ENCODE data around the gene PPM1L.
"Not testable (repeated sequence)": the region's sequence is repeated elsewhere in the genome, so short reads cannot be mapped to it uniquely, and the experiment has no call there.

PPM1L gene

DNA sequence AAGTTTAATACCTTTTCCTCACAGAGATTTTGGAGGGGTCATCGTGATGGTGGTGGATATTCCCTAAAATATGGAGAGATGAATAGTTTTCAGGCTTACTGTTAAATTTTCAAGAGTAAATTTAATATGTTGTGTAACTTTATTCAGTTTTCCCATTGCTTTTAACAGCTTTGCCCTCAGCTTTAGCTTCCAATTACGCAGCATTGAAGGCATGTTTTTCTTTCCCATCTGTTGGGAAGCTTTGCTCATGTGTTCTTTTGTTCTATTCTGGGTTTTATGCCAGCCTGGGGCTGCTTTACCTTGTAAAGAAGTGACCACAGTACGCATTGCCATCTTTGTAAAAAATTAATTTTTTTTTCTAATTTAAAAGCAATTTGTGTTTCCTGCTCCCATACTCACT lies 197.7 kb downstream of the PPM1L start:
- Histone ChIP-seq H3K27ac (no peak overlapping the region), H3K4me3 (no peak overlapping the region)

DNA sequence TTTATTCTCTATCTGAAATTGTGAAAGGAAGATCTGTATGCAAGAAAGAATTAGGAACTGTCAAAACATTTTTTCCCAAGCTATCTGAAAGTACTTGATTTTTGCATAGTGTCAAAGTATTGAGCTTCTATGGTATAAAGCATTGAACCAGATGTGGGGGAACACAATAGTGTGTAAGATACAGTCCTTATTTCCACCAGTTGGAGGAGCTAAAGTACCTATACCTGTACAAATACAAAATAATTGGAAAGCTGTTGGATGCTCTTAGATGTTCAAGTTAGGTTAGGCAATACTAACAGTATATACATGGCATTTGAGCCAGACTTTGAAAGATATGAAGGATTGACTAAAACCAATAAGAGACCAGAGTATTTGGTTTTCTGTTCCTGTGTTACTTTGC lies 200.8 kb downstream of the PPM1L start:
- no peak overlapping the region for H3K27ac ChIP-seq
- H3K4me3 ChIP-seq: no peak overlapping the region

DNA sequence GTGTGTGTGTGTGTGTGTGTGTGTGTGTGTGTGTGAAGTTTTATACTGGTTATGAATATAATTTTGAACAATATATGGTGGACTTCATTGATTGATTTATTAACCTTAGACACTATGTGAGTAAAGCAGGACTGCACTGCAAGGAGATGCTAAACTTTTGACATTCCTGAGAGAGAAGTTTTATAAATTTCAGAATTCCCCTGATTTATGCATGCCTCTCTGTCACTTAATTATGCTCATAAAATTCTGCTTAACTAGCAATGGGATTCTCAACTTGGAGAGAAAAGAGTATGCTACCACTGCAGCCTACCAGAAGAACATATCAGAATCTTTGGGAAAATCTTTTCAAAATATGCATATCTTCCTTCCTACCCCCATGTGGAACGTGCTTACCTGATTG lies 204.5 kb downstream of the PPM1L start:
- H3K27ac ChIP-seq: no peak overlapping the region
- H3K4me3 ChIP-seq: no peak overlapping the region

DNA sequence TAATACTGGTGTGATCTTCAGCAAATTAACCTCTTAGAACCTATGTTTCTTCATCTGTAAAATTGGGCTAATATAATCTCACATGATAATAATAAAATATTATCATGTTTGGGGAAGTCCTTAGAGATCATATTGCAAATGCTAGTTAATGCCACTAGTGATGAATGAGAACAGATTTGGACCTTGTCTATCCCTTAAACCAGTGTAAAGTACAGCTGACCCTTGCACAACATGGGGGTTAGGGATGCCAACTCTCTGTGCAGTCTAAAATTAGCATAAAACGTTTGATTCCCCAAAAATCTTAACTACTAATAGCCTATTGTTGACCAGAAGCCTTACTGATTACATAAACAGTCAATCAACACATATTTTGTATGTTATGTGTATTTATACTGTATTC lies 207.9 kb downstream of the PPM1L start:
- no peak overlapping the region for H3K4me3 ChIP-seq
- no peak overlapping the region for H3K27ac ChIP-seq

DNA sequence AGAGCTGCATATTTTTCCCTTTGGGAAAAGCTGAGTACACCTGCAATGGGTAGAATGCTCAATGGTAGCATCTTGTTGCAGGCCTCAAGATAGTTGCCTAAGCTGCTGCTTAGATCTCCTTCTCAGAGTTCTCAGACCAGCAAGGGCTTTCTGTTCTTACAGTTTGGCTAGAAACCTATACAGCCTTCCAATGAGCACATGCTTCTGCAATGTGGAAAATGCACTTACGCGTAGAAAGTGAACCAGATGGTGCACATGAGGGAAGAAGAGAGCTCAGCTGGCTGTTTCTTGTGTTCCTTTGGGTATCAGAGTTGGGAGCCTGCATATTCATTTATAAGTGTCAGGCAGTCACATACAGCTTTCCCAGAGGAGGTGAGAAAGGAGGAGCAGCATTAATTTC lies 212.7 kb downstream of the PPM1L start:
- H3K27ac ChIP-seq: no peak overlapping the region
- H3K4me3 ChIP-seq: no peak overlapping the region

DNA sequence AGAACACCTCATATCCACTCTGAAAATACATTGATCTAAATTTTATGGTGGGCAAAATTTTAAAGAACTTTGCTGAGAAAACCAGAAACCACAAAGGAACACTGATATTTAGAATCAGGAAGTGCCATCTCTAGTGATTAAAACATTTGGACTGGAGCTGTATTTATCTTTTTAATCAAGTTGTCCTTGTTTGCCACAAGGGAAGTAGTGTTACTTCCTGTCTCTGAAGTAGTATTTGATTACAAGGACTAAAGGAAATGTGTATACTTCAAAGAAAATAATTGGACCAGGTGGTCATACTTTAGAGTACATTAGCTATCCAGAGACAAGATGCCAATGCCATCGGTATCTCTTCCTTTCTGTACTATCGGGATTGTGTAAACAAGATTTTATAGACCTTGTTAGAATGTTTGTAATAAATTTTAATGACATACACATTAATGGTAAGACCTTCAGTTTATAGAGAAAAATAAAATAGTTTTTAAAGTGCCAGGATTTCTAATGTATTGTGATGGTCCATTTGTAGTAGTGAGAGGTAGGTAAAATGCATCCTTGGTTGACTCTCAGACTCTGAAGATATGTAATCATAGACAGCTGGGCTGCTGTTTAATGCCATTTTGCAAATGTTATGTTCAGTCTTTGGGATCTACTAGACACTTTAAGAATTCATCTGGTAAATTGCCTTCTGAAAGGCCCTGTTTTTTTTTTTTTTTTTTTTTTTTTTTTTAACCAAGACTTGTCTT lies 217.2 kb downstream of the PPM1L start:
- no peak overlapping the region for H3K27ac ChIP-seq
- no peak overlapping the region for H3K4me3 ChIP-seq

DNA sequence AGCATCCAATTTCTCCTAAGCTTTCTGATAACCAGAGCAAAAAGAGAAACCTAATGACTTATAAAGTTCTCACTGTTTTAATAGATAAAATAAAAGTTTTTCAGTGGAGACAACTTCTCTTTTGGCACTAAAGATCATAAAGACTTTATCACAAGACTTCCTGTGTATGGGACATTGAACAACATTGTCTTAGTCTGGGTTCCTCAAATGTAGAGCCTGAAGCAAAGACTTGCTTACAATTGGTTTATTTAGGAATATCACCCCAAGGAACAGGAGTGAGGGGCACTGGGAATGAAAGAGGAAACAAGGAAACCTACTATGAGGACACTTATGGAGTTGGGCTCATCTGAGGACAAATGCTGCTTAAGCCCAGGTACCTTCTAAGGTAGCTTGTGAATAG lies 221.7 kb downstream of the PPM1L start:
- Histone ChIP-seq H3K4me3 (no peak overlapping the region), H3K27ac (peak overlapping the region in 1 of 21 experiments; percentile 65)

DNA sequence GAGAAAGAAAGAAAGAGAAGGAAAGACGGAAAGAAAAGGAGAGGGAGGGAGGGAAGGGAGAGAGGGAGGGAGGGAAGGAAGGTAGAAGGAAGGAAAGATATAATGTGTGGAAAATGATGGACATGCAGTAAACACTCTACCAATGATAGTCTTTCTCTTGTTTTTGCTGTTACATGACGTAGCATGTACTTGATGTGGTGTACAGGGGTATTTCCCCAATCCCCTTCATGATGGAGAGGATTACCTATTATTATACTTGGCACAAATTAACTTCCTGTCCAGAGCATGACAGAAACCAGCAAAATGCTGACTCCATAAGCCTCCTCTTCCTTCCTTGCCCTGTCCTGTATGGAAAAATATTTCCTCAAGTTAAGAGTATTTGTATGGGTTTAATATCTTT lies 224.7 kb downstream of the PPM1L start:
- Histone ChIP-seq H3K4me3 (no peak overlapping the region), H3K27ac (peak overlapping the region in 1 of 21 experiments; percentile 21)

DNA sequence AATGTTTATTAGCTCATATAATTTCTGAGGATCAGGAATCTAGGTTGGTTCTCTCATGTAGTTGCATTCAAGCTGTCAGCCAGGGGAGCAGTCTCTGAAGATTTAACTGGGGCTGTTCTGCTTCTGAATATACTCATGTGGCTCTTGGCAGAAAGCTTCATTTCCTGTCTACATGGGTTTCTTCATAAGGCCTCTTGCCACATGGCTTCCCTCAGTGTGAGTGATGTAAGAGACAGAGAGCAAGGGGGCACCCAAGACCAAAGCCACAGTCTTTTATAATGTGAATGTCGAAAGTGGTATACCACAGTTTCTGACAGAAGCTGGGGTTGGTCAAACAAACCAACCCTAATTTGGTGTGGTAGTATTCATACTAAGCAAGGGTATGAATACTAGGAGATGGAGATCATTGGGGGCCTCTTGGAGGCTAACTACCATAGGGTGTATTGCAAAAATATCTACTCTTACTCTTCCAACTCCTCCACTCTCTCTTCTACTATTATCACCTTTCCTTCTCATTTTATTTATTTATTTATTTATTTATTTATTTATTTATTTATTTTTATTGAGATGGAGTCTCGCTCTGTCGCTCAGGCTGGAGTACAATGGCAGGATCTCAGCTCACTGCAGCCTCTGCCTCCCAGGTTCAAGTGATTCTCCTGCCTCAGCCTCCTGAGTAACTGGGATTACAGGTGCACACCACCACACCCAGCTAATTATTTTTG lies 225.3 kb downstream of the PPM1L start:
- Histone ChIP-seq H3K4me3 (no peak overlapping the region), H3K27ac (peak overlapping the region in 1 of 21 experiments; percentile 33)

DNA sequence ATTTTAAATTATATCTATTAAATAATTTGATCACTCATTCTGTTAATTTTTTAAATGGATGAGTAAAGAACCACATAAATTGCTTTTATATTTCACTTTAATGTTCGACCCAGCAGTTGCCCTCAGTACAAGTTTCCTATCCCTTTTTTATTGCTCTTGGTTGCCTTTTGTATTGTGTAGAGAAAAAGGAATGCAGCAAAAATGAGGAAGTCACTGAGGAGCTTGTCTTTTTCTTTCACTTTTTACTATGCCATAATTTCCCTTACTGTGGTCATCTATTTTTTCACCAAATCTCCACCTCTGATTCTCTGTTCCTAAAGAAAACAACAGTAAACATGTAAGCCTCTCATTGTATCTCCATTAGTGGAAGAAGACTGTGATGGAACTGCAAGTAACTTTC lies 226.5 kb downstream of the PPM1L start:
- H3K4me3 ChIP-seq: no peak overlapping the region
- no peak overlapping the region for H3K27ac ChIP-seq

DNA sequence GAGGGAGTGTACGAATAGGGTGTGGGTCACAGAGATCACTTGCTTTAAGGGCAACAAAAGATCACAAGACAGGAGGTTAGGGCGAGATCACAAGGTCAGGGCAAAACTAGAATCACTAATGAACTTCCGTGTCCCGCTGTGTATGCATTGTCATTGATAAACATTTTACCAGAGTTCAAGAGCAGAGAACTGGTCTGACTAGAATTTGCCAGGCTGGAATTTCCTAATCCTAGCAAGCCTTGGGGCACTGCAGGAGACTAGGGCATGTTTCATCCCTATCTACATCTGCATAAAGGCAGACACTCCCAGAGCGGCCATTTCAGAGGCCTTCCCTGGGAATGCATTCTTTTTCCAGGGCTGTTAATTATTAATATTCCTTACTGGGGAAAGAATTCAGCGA lies 227.9 kb downstream of the PPM1L start:
- H3K27ac ChIP-seq, H3K4me3 ChIP-seq: not testable (repeated sequence)

DNA sequence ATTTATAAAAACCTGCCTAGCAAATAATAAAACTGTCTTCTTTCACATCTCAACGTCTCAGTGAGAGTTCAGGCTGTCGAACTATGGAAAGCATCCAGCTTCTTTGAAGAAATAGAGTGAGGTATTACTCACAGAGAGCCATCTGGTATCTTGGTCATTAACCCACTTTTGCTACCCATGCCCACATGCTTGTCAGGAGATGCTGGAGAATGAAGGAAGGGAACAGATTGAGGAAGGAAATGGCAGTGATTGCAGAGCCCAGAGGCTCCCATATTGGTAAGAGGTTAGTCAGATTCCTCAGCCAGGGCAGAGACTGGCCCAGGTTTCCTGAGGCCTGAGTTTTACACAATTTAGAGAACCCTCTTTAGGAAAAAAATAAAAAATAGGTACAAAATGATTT lies 230.0 kb downstream of the PPM1L start:
- H3K4me3 ChIP-seq: no peak overlapping the region
- H3K27ac ChIP-seq: no peak overlapping the region

DNA sequence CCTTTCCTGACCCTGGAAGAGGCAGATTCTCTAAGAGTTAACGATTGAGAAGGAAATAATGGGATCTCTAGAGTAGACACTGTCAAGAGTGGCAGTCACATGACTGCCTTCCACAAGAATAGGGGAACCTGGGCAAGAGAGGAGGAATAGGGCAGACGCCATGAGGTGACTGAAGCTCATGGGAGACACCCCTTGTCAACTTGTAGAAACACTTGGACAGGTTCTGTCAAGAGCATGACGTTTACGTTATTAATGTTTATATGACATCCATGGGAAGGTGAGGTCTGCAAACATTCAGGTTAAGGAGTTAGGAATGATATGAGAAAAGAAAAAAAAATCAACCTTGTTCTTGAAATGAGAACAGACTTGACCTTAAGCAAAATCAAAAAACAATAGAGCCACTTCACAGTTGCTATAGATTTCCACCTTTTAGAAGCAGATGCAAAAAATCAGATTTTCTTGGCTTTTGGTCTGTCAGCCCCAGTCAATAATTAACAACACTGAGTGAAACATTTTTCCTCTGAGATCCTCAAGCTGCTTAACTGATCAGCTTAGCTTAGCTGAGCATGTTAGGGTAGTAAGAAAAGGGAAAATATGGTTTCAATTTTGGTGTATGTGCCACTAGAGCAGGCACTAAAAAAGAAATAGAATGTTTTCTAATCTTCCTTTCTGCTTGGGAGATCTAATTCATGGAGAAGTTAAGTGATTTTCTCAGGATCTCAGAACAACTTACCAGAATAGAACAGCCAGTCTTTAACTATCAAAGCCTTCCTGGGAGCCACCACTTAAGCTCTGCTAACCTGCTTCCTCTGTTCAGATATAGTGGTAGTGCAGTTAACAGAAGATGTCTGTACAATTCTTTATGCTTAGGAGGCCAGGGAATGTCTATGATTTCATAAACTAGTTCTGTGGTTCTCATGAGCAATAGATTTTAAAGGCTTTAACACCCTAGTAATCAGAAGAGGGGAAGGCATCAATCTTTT lies 232.2 kb downstream of the PPM1L start:
- H3K27ac ChIP-seq: no peak overlapping the region
- H3K4me3 ChIP-seq: no peak overlapping the region

DNA sequence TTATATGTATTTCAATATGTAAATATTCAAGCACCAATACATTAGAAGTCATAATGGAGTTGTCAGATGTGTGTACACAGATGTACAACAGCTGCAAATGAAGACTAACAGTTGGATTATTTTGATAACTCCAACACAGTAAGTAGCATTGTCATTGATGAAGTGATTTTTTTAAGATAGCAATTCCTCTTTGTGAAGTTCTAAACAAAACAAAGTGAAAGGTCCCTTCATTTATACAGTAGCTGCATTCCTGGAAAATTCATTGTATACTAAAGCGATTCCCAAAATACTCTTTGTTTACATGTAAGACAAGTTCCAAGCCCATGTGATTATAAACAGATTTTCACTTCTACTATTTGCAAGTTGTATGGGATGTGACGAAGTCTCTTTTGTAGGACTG lies 234.4 kb downstream of the PPM1L start:
- Histone ChIP-seq H3K4me3 (no peak overlapping the region), H3K27ac (no peak overlapping the region)

DNA sequence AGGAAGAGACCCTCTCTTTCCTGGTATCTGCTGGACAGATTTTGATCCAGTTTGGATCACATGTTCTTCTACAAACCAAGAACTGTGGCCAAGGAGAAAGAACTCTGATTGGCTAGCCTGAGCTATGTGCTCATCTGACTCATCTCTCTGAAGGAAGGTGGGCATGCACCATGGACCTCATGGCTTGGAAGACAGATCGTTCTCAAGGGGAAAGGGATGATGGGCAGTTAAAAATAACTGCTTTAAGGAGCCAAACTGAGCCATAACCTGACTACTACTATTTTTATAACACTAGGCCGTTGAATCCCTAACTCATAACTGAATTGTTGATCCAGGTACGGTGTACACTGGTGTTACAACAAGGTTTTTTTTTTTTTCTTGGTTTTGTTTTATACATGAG lies 236.7 kb downstream of the PPM1L start:
- H3K4me3 ChIP-seq: no peak overlapping the region
- H3K27ac ChIP-seq: no peak overlapping the region

DNA sequence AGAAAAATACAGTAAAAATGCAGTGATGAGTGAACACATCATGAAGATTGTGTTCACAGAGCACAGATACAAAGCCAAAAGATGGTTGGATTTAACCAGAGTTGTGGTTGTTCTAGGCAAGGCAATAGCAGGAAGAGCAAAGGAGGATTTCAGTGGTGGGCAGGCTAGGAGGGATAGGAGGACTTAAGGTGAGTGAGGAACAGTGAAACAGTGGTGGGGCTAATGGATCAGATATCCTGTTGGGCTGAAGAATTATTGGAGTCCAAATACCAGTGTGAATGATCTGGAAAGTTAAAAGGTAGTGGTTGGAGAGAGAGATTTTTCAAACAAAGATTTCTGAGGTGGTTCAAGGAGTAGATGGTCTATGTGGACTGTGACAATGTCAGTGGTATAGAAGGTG lies 240.8 kb downstream of the PPM1L start:
- Histone ChIP-seq H3K4me3 (no peak overlapping the region), H3K27ac (no peak overlapping the region)

DNA sequence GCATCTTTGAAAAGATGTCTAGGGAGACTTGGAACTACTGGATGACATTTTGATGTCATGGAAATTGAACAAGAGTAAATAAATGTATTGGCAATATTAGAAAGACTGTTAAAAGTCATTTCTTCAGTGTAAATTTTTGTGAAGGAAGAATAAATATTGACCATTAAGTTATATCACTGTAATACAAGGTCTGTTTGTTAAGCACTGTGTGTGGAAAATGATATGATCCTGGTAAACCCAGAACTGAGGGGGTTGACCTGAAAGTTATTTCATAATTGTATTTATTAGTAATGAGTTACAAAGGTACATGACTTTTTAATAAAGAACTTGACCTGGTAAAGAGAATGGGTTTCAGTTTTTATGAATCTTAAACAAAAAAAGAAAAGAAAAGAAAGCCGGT lies 242.6 kb downstream of the PPM1L start:
- H3K4me3 ChIP-seq: no peak overlapping the region
- no peak overlapping the region for H3K27ac ChIP-seq

DNA sequence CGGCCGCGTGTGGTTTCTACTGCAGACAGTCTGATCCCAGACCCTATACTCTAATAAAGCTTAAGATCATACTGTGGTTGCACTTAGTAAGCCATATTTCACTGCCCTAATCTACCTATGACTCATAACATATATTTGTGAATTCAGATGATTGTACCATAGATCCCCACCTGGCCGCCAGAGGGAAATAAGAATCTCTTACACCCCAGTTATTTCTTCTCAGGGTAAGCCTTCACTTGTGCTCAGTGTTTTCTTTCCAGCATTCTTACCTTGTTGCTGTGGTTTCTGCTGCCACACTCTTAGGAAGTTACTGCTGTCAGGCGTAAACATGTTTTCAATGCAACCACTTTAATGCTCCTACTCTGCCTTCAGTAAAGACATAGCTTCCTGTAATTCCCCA lies 243.2 kb downstream of the PPM1L start:
- H3K27ac ChIP-seq: no peak overlapping the region
- no peak overlapping the region for H3K4me3 ChIP-seq

DNA sequence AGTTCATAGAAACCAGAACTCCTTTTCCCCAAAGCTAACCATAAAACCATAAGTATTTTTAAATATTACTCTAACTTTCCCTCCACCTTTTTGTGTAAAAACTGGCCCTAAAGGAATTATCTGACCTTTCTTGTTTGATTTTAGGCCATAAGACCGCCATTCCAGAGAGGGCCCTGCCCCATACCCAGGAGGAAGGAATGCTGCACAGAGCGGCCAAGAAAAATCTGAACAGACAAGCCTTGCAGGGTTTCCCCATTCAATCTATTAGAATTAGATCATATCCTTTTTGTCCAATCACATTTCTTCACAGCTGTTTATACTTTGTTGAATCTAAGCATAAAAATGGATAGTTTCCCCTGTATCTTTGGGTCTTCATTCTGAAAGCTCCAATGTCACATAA lies 252.1 kb downstream of the PPM1L start:
- H3K4me3 ChIP-seq: no peak overlapping the region

DNA sequence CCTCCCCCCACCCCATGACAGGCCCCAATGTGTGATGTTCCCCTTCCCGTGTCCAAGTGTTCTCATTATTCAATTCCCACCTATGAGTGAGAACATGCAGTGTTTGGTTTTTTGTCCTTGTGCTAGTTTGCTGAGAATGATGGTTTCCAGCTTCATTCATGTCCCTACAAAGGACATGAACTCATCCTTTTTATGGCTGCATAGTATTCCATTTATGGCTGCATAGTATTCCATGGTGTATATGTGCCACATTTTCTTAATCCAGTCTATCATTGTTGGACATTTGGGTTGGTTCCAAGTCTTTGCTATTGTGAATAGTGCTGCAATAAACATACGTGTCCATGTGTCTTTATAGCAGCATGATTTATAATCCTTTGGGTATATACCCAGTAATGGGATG lies 254.1 kb downstream of the PPM1L start:
- not testable (repeated sequence) for H3K27ac ChIP-seq

More for the DNA sequence above, 252.1 kb downstream of the PPM1L start:
- no peak overlapping the region for H3K27ac ChIP-seq

More for the DNA sequence above, 254.1 kb downstream of the PPM1L start:
- not testable (repeated sequence) for H3K4me3 ChIP-seq

All from skin epidermis (tissue), 12 donors.